Prostate gland (tissue), 2 donors: ENCODE measurements around the gene PIGT.

ENCODE experiments used
- POLR2A ChIP-seq: fragments of 450-650 bp; IDR thresholded peaks from one replicate; pipeline ENCODE4 v1.6.1; 2016; ENCODE audit warnings: antibody characterized with exemption, mild to moderate bottlenecking
- TF ChIP-seq, protein P1 (sequence below), 4 experiments: fragments of 200-600 bp in 2 of 4; fragments of 450-650 bp in 2 of 4; sonication (generic) in 2 of 4; IDR thresholded peaks; 1 replicate in 3 of 4; 2 replicates in 1 of 4; pipeline ENCODE4 v1.5.1; 2016 to 2019; ENCODE audit warnings: antibody characterized with exemption in 4 of 4, mild to moderate bottlenecking in 2 of 4, moderate library complexity in 2 of 4

DNA sequence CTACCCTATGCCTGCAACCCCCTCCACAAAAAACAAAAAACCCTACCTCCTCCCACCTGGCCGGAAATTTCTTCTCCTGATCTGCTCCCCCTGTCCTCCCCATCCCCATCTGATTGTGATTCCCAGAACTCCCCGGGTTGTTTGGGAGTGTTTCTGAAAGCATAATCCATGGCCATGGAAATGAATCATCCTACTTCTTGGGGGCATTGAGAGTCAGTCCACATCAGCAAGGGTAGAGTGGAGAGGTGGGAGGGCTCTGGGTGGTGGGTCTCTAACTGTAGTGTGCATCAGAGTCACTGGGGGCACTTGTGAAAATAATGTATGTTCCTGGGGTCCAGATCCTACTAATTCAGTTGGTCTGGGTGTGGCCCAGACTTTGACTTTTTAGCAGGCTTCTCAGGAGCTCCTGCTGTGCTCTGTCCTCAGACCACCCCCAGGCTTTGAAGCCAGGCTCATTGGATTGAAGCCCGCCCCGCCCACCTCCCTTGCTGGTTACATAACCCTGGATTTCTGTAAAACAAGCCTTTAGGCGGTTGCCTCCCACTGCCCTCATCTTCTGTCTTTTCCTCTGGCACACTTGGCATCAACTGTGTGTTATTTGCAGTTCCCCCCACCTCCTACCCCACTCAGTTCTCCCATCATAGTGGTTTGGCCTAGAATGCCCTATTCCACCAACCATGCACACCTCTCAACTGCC lies 10.5 kb downstream of the PIGT start:
- TF ChIP-seq, protein P1, sequence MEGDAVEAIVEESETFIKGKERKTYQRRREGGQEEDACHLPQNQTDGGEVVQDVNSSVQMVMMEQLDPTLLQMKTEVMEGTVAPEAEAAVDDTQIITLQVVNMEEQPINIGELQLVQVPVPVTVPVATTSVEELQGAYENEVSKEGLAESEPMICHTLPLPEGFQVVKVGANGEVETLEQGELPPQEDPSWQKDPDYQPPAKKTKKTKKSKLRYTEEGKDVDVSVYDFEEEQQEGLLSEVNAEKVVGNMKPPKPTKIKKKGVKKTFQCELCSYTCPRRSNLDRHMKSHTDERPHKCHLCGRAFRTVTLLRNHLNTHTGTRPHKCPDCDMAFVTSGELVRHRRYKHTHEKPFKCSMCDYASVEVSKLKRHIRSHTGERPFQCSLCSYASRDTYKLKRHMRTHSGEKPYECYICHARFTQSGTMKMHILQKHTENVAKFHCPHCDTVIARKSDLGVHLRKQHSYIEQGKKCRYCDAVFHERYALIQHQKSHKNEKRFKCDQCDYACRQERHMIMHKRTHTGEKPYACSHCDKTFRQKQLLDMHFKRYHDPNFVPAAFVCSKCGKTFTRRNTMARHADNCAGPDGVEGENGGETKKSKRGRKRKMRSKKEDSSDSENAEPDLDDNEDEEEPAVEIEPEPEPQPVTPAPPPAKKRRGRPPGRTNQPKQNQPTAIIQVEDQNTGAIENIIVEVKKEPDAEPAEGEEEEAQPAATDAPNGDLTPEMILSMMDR (IDR thresholded peaks at IDR 0.05) = no peak
- no peak for TF ChIP-seq POLR2A
